ENCODE data around the gene TMEM106C. TPM values are rescaled to one million over a fixed set of nuclear protein-coding genes. Genes with fewer than 3 reads are reported as not detected.

TMEM106C gene
- total RNA-seq, 4 donors from 2014 or later, result 26.9 to 69.7 (median 49.5) TPM

DNA sequence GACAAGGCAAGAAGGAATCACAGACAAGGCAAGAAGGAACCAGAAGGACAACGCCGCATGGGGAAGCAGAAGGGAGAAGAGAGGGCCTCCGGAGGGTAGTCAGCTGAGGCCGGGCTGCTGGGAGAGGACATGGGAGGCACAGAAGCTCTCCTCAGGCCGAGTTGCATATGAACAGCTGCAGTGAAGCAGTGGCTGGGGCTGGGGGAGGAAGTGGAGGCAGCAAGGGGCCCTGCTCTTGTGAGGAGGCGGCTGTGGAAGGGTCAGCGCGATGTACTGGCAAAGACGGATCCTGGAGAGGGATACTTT lies 22.0 kb upstream of the TMEM106C start:
- H3K36me3 ChIP-seq, result no peaks in the 10 kb centered on the region
- no peaks in the 10 kb centered on the region for H3K9me3 ChIP-seq
- no peak overlapping the region for H3K27ac ChIP-seq
- peaks cover 0 to 25% of the 10 kb centered on the region in 2 donors for H3K27me3 ChIP-seq
- 84 to 86% methylated on average over 9 of the region's 9 CpGs for WGBS, 2 donors
- DNase-seq (ENCODE audit: low spot score in 2 of 2), result no peak
- no peak overlapping the region for H3K4me3 ChIP-seq
- peaks cover 0 to 11% (median 0%) of the 10 kb centered on the region in 4 donors for H3K4me1 ChIP-seq
- TF ChIP-seq, protein P1, sequence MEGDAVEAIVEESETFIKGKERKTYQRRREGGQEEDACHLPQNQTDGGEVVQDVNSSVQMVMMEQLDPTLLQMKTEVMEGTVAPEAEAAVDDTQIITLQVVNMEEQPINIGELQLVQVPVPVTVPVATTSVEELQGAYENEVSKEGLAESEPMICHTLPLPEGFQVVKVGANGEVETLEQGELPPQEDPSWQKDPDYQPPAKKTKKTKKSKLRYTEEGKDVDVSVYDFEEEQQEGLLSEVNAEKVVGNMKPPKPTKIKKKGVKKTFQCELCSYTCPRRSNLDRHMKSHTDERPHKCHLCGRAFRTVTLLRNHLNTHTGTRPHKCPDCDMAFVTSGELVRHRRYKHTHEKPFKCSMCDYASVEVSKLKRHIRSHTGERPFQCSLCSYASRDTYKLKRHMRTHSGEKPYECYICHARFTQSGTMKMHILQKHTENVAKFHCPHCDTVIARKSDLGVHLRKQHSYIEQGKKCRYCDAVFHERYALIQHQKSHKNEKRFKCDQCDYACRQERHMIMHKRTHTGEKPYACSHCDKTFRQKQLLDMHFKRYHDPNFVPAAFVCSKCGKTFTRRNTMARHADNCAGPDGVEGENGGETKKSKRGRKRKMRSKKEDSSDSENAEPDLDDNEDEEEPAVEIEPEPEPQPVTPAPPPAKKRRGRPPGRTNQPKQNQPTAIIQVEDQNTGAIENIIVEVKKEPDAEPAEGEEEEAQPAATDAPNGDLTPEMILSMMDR (IDR thresholded peaks at IDR 0.05), result no peak
- TF ChIP-seq EP300 (IDR thresholded peaks at IDR 0.05) (no peak), POLR2A (IDR thresholded peaks at IDR 0.05) (no peak)

DNA sequence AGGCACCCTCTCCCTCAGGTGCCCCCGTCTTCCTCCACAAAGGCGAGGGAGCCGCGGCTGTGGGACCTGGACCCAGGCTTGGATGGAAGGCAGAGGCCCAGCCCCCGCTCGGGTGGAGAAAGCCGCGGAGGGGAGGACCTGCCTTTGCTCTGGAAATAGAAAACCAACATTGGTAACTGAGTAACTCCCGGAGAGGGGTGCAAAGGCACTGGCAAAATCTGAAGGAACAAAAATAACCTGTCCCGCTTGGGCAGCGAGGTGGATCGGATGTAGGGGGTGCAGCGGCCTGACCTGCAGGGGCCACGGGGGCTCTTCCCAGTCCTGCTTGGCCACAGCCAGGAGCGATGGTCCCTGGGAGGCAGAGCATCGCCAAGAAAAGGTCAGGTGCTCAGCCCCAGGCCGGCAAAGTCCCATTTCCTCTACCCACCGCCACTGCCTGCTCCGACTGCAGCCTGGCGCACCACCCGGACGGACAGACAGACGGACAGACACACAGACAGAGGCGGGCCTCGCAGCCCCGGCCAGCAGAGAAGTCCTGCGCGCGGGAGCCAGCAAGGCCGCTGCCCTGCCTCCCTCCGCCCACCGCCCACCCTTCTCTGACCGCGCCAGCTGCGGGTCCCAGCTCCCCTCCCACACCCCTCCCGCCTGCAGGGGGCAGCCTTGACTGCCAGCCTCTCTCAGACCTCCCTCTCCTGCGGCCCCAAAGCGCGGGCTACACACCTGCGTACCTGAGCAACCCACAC lies 21.4 kb upstream of the TMEM106C start:
- 21 to 31% methylated on average over 25 to 40 of the region's 40 CpGs for WGBS, 2 donors
- TF ChIP-seq, protein P1 (IDR thresholded peaks at IDR 0.05), result peak in 1 of 5 experiments; percentile 5
- TF ChIP-seq EP300 (IDR thresholded peaks at IDR 0.05), result no peak
- no peak for TF ChIP-seq POLR2A (IDR thresholded peaks at IDR 0.05)
- Histone ChIP-seq H3K27me3 (peaks cover 0 to 25% of the 10 kb centered on the region in 2 donors), H3K36me3 (no peaks in the 10 kb centered on the region), H3K4me3 (no peak overlapping the region), H3K4me1 (peaks cover 0 to 15% (median 0%) of the 10 kb centered on the region in 4 donors), H3K27ac (no peak overlapping the region), H3K9me3 (no peaks in the 10 kb centered on the region)
- no peak for DNase-seq (ENCODE audit: low spot score in 2 of 2)

GRCh38 chr12:47942614-47943225 lies 20.7 kb upstream of the TMEM106C start:
- Histone ChIP-seq H3K9me3 (no peaks in the 10 kb centered on the region), H3K36me3 (no peaks in the 10 kb centered on the region), H3K27ac (peak overlapping the region in 1 of 4 donors; percentile 57), H3K4me3 (no peak overlapping the region), H3K4me1 (peaks cover 0 to 20% (median 0%) of the 10 kb centered on the region in 4 donors), H3K27me3 (peaks cover 0 to 25% of the 10 kb centered on the region in 2 donors)
- TF ChIP-seq EP300 (IDR thresholded peaks at IDR 0.05) (no peak), POLR2A (IDR thresholded peaks at IDR 0.05) (no peak)
- TF ChIP-seq, protein P1 (IDR thresholded peaks at IDR 0.05), result no peak
- WGBS, 2 donors, result 60 to 63% methylated on average over 29 to 31 of the region's 31 CpGs
- no peak for DNase-seq (ENCODE audit: low spot score in 2 of 2)

DNA sequence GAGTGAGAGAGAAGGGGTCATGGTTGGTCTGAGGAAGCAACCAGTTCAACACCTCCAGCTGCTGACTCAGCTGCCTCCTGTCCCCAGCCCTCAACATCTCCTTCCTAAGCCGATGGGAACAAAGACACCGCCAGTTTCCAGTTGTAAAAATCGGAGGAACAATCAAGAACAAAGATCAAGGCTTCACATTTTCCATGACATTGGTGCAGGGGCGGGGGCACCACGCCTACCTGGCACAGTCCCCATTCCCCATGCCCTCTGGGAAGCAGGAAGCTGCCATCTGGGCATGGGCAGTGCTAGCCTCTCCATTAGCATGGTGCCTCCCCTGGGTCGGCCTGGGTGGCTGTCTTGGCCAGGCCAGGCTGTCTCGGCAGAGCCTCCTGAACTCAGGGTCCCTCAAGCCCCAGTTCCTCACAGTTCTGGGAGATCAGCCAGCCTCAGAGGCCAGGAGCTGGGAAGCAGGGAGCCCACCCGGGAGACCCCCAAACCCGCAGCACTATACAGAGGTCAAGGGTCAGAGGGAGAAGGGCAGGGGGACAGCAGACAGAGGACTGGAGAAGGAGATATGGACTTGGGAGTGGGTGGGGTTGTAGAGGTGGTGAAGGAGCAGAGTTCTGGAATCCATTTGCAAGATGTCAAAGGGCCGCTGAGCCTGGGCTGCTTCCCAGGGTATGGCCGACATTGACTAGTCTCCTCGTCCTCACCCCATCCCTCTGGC lies 19.6 kb upstream of the TMEM106C start:
- DNase-seq (ENCODE audit: low spot score in 2 of 2), result no peak
- TF ChIP-seq POLR2A (IDR thresholded peaks at IDR 0.05) (no peak), EP300 (IDR thresholded peaks at IDR 0.05) (no peak)
- TF ChIP-seq, protein P1 (IDR thresholded peaks at IDR 0.05), result no peak

More for the DNA sequence above, 19.6 kb upstream of the TMEM106C start:
- H3K27ac ChIP-seq, result peak overlapping the region in 1 of 4 donors; percentile 57
- H3K27me3 ChIP-seq, result peaks cover 0 to 25% of the 10 kb centered on the region in 2 donors
- no peaks in the 10 kb centered on the region for H3K36me3 ChIP-seq
- no peaks in the 10 kb centered on the region for H3K9me3 ChIP-seq
- 60 to 70% methylated on average over 11 to 12 of the region's 12 CpGs for WGBS, 2 donors
- H3K4me1 ChIP-seq, result peaks cover 0 to 20% (median 0%) of the 10 kb centered on the region in 4 donors
- H3K4me3 ChIP-seq, result no peak overlapping the region

All from tibial nerve (tissue), 4 donors.